Skeletal muscle satellite cell (primary cell): ENCODE data around the gene SERPINA4.

Experiments used
- H3K27me3 ChIP-seq: 2 replicates; pipeline ENCODE4 v1.7.0; 2013; ENCODE audit warnings: low read length; ENCODE audit not compliant: control insufficient read depth, insufficient read depth
- H3K36me3 ChIP-seq: 2 replicates; pipeline ENCODE4 v1.7.0; 2013; ENCODE audit warnings: mild to moderate bottlenecking, control low read depth, low read length; ENCODE audit not compliant: insufficient read depth
- H3K4me1 ChIP-seq: 2 replicates; pipeline ENCODE4 v1.7.0; 2013; ENCODE audit warnings: low read length; ENCODE audit not compliant: control insufficient read depth, insufficient read depth
- H3K4me2 ChIP-seq: 2 replicates; pipeline ENCODE4 v1.7.0; 2013; ENCODE audit warnings: mild to moderate bottlenecking, low read length
- H3K4me3 ChIP-seq: 2 replicates; pipeline ENCODE4 v1.7.0; 2013; ENCODE audit warnings: low read length
- H3K9ac ChIP-seq: 2 replicates; pipeline ENCODE4 v1.7.0; 2013; ENCODE audit warnings: mild to moderate bottlenecking, low read depth, low read length, moderate library complexity
- H3K9me3 ChIP-seq: replicated peaks from 2 replicates; pipeline ENCODE4 v1.7.0; 2013; ENCODE audit warnings: mild to moderate bottlenecking, control low read depth, low read length

Gene SERPINA4

GRCh38 chr14:94543449-94544124, 17.7 kb upstream of the SERPINA4 start:
- Histone ChIP-seq H3K9ac (no peak overlapping the region), H3K36me3 (no peaks in the 10 kb centered on the region), H3K9me3 (no peaks in the 10 kb centered on the region), H3K4me3 (no peak overlapping the region), H3K4me1 (peaks cover 22% of the 10 kb centered on the region), H3K4me2 (no peak overlapping the region), H3K27me3 (no peaks in the 10 kb centered on the region)

GRCh38 chr14:94544726-94545125, 16.5 kb upstream of the SERPINA4 start:
- H3K36me3 ChIP-seq, result no peaks in the 10 kb centered on the region
- no peaks in the 10 kb centered on the region for H3K27me3 ChIP-seq
- H3K4me2 ChIP-seq, result no peak overlapping the region
- H3K9ac ChIP-seq, result no peak overlapping the region
- H3K4me1 ChIP-seq, result peaks cover 20% of the 10 kb centered on the region
- no peak overlapping the region for H3K4me3 ChIP-seq
- no peaks in the 10 kb centered on the region for H3K9me3 ChIP-seq

GRCh38 chr14:94545131-94545841, 16.0 kb upstream of the SERPINA4 start:
- H3K4me2 ChIP-seq, result no peak overlapping the region
- no peak overlapping the region for H3K4me3 ChIP-seq
- peaks cover 14% of the 10 kb centered on the region for H3K4me1 ChIP-seq
- H3K27me3 ChIP-seq, result no peaks in the 10 kb centered on the region
- no peaks in the 10 kb centered on the region for H3K36me3 ChIP-seq
- no peaks in the 10 kb centered on the region for H3K9me3 ChIP-seq
- no peak overlapping the region for H3K9ac ChIP-seq

GRCh38 chr14:94547151-94547680, 14.0 kb upstream of the SERPINA4 start:
- Histone ChIP-seq H3K9me3 (no peaks in the 10 kb centered on the region), H3K36me3 (no peaks in the 10 kb centered on the region), H3K27me3 (no peaks in the 10 kb centered on the region), H3K4me1 (peaks cover 5% of the 10 kb centered on the region), H3K4me3 (no peak overlapping the region), H3K9ac (no peak overlapping the region), H3K4me2 (no peak overlapping the region)

GRCh38 chr14:94547726-94548125, 13.5 kb upstream of the SERPINA4 start:
- Histone ChIP-seq H3K4me1 (peaks cover under 1% of the 10 kb centered on the region), H3K27me3 (no peaks in the 10 kb centered on the region), H3K9me3 (no peaks in the 10 kb centered on the region), H3K36me3 (no peaks in the 10 kb centered on the region), H3K4me3 (no peak overlapping the region), H3K4me2 (no peak overlapping the region), H3K9ac (no peak overlapping the region)

- no peaks in the 10 kb centered on the region for H3K4me1 ChIP-seq
- H3K9me3 ChIP-seq, result no peaks in the 10 kb centered on the region
These were observed 12.9 kb upstream of the SERPINA4 start for GRCh38 chr14:94548131-94548998.

GRCh38 chr14:94548999-94549985, 11.9 kb upstream of the SERPINA4 start:
- no peak overlapping the region for H3K9ac ChIP-seq
- H3K36me3 ChIP-seq, result no peaks in the 10 kb centered on the region
- H3K4me1 ChIP-seq, result no peaks in the 10 kb centered on the region
- no peak overlapping the region for H3K4me2 ChIP-seq
- no peaks in the 10 kb centered on the region for H3K9me3 ChIP-seq
- no peak overlapping the region for H3K4me3 ChIP-seq
- H3K27me3 ChIP-seq, result no peaks in the 10 kb centered on the region

More at GRCh38 chr14:94548131-94548998, 12.9 kb upstream of the SERPINA4 start:
- Histone ChIP-seq H3K4me2 (no peak overlapping the region), H3K27me3 (no peaks in the 10 kb centered on the region), H3K4me3 (no peak overlapping the region), H3K9ac (no peak overlapping the region), H3K36me3 (no peaks in the 10 kb centered on the region)

- Histone ChIP-seq H3K9ac (no peak overlapping the region), H3K9me3 (no peaks in the 10 kb centered on the region), H3K27me3 (no peaks in the 10 kb centered on the region), H3K36me3 (no peaks in the 10 kb centered on the region), H3K4me3 (no peak overlapping the region), H3K4me2 (no peak overlapping the region), H3K4me1 (no peaks in the 10 kb centered on the region)
These were observed 11.2 kb upstream of the SERPINA4 start for GRCh38 chr14:94550041-94550440.

GRCh38 chr14:94555991-94556390, 5.3 kb upstream of the SERPINA4 start:
- Histone ChIP-seq H3K27me3 (no peaks in the 10 kb centered on the region), H3K4me2 (no peak overlapping the region), H3K36me3 (no peaks in the 10 kb centered on the region), H3K9ac (no peak overlapping the region), H3K9me3 (no peaks in the 10 kb centered on the region), H3K4me3 (no peak overlapping the region), H3K4me1 (peaks cover 8% of the 10 kb centered on the region)

GRCh38 chr14:94557327-94557726, 3.9 kb upstream of the SERPINA4 start:
- H3K9me3 ChIP-seq, result no peaks in the 10 kb centered on the region
- H3K4me1 ChIP-seq, result peaks cover 8% of the 10 kb centered on the region
- no peaks in the 10 kb centered on the region for H3K27me3 ChIP-seq
- no peaks in the 10 kb centered on the region for H3K36me3 ChIP-seq
- no peak overlapping the region for H3K4me2 ChIP-seq
- H3K4me3 ChIP-seq, result no peak overlapping the region
- no peak overlapping the region for H3K9ac ChIP-seq
